CD4-positive, alpha-beta T cell treated with Interleukin-12 subunit alpha and Interleukin-12 subunit beta, for 1 hour (primary cell): ENCODE measurements around the gene CUL9.

Experiments
- DNase-seq: peaks from one replicate; pipeline ENCODE4 v3.0.0-alpha.2; 2020

CUL9 gene

DNA sequence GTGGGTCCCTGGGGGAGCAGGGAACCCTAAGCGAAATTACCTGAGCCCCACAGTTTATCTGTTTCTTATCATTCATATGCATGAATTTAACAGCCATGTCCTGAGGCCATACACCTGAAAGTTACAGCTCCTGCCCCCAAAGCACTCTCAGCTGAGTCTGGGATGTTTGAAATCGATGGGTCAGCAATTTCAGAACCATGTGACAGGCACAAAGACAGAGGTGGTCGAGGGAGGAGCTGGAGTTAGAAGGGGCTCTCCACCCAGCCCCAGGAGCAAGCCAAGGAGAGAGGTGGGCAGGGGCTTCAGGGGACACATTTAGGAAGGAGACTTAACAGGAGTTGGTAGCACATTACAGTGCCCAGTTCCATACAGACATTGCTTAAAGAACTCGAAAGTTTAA is 76.2 kb downstream of the CUL9 start:
- DNase-seq = no peak

DNA sequence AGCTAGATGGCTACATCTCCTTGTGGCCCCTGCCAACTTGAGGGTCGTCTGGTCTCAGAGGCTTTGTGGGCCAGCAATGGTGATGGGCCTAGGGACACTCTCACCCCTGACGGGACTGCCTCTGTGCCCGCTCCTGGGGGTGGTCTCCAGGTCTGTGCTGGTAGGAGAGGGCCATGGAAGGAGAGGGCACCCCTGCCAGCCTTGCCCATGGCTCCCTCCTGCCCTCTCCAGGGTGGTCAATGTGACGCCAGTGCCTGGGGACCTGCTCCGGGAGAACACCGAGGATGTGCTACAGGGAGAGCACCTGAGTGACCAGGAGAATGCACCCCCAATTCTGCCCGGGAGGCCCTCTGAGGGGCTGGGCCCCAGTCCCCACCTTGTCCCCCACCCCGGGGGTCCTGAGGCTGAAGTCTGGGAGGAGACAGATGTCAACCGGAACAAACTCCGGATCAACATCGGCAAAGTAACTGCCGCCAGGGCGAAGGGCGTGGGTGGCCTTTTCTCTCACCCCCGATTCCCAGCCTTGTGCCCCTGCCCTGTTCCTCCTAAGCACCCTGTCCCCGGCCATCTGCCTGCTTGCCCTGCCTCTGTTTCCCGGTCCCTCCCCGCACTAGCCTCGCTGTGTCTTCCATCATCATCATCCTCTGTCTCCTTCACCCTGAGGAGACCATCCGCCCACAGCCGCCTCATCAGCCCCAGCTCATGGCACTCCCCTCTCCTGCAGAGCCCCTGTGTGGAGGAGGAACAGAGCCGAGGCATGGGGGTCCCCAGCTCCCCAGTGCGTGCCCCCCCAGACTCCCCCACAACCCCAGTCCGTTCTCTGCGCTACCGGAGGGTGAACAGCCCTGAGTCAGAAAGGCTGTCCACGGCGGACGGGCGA is 77.1 kb downstream of the CUL9 start:
- no peak for DNase-seq

DNA sequence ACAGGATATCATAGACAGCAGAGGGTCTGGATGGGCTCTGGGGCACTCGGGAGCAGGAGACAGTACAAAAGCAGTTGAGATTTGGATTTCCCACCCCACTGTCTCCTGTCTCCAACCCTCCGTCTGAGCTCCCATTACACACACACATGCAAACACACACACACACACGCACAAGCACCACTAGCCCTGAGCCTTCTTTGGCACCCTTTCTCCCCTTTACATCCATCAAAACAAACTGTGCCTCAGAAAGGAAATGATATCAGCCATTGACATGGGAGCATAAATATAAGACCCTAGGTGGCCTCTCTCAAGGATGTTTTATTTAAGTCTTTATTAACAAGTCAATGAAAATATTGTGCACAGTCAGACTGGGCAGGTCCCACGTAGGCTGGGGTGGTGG is 78.8 kb downstream of the CUL9 start:
- no peak for DNase-seq

DNA sequence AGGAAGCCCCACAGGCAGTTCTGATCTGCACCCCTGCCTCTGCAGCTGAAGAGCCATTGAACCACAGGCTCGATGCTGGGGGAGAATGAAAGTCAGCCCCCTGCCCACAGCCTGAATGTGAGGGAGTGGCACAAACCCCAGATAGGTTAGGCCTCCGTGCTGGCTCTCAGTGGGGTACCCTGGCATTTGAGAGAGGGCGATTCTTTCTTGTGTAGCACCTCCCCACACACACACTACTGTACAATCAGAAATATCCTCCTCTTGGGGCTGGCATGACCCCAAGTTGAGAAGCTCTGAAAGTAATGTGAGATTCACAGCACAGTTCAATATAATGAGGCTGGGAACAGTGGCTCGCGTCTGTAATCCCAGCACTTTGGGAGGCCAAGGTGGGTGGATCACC is 79.2 kb downstream of the CUL9 start:
- no peak for DNase-seq

DNA sequence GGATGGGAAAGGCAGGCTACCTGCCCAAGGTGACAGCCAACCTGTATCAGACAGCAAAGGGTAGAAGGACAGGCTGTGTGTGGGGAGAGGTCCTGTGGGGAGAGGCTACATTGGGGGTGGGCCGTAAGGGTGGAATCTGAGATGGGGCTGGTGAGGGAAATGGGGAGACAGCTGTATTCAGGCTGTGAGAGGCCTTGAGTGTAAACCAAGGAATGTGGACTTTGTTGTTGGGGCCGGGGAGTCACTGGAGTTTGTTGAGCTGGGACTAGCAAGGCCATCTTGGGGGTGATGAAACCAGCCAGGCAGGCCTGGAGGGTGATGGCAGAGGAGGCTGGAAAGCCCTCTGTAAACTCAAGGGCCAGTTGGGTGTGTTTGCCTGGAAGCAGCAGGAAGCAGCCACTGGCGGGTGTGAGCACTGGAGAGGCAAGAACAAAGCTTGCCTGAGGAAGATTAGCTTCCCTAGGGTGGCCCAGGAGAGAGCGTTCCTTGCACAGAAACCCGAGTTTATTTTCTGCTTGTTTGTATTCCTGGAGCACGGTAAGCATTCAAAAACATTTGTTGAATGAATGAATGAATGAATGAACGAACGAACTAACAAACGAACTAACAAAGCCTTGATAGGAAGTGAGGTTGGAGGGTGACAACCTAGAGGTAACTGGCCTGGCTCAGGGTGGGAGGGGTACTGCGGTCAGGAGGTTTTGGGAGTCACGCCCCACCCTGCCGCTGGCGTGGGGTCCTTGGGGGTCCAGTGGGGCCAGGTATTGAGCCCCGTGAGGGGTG is 80.2 kb downstream of the CUL9 start:
- DNase-seq = no peak

DNA sequence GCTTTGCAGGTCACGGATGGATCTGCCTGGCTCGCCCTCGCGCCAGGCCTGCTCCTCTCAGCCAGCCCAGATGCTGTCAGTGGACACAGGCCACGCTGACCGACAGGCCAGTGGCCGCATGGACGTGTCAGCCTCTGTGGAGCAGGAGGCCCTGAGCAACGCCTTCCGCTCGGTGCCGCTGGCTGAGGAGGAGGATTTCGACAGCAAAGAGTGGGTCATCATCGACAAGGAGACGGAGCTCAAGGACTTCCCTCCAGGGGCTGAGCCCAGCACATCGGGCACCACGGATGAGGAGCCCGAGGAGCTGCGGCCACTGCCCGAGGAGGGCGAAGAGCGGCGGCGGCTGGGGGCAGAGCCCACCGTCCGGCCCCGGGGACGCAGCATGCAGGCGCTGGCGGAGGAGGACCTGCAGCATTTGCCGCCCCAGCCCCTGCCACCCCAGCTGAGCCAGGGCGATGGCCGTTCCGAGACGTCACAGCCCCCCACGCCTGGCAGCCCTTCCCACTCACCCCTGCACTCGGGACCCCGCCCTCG is 80.9 kb downstream of the CUL9 start:
- no peak for DNase-seq

DNA sequence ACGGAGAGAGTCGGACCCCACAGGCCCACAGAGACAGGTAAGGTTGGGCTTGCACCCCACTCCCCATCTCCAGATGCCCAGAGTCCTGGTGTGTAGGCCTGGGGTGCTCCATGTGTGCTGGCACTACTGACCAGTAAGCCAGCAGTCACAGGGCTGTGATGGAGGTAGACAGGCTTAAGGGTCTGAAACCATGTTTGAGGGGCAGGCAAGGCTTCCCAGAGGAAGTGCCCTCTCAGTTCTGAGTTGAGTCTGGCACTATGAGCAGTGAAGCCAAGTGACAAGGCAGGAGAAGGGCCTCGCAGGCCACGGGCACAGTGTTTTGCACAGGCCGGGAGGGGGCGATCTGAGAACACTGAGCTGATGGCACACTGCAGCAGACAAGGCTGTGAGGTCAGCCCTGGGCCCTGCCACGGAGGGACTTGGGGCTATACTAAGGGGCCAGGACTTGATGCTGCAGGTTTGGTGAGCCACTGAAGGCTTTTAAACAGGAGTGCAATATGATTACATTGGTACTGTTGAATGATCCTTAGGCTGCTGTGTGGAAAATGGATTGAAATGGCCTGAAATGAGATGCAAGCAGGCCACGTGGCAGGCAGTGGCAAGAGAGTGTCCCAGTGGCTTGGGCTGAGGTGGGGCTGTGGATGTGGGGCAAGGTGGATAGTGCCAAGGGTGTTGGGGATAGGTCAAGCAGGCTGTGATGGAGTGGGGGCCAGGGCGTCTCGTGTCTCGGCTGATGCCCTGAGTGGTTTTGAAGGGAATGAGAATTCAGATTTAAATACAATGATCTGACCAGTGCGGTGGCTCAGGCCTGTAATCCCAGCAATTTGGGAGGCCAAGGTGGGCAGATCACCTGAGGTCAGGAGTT is 81.5 kb downstream of the CUL9 start:
- DNase-seq = peak; percentile 80

DNA sequence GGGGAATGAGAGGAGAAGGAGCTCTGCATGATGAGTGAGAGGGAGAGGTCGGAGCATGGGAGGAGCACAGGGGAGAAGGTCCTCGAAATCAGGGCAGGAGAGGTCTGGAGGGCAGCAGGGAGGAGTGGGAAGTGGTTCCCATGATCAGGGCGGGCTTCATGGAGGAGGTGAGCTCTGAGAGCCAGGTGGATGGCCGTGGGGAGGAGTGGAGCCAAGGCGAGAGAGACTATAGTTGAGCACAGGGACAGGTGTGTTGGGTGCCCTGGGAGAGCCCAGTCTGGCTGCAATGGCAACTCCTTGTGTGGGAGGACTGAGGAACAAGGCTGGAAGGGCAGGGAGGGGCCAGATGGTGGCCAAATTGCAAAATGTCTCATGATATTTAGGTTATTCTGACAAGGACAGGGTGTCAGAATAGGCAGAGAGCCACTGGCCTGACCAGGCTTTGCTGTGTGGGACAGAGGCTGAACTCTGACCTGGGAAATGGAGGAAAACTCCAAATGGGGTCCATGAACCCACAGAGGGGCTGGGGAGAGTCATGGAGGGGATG is 82.7 kb downstream of the CUL9 start:
- no peak for DNase-seq

DNA sequence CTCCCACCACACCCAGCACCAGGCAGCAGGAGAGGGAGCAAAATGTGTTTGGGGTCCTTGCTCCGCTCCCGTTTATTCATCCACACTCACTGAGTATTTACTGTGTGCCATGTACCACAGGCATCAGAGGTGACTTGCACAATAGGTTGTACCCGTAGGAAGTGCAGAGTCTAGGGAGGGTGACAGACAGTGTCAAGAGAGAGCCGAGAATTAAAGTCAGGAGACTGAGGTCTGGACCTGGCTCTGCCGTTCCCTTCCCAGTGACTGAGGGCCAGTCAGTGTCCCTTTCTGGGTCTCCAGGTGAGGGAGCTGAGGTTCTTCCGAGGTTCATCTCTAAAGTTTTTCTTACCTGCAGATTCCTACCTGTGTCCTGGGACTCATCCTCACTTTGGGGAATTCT is 83.6 kb downstream of the CUL9 start:
- DNase-seq = no peak

DNA sequence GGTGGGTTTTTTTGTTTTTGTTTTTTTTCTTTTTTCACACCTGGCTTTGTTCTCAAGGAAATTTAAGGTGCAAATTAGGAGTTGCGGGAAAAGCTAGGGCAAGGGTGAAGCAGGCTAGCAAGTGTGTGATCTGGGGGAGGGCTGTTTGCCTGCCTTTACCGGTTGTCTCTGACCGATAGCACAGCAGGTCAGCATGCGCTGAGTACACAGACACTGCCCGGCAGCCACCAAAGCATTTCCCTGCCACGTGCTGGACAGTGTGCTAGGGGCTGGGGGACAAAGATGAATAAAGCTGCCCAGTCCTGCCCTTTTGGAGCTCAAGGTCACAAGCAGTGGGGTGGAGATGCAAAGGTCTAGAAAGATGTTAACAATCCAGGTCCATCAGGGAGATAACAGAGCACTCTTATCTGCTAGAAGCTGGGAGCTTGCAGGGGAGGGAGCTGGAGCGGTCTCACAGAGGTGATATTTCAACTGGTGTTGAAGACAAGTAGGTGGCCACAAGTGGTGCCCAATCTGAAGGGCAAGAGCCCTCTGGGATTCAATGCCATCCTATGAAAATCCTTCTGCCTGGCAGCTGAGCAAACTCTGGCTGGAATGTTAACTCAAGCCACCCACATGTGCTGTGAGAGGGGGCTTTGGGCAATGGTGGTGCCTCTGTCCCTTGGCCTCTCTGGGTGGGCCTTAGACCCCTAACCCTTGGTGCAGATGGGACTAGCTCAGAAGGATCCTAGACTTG is 85.8 kb downstream of the CUL9 start:
- DNase-seq = no peak

DNA sequence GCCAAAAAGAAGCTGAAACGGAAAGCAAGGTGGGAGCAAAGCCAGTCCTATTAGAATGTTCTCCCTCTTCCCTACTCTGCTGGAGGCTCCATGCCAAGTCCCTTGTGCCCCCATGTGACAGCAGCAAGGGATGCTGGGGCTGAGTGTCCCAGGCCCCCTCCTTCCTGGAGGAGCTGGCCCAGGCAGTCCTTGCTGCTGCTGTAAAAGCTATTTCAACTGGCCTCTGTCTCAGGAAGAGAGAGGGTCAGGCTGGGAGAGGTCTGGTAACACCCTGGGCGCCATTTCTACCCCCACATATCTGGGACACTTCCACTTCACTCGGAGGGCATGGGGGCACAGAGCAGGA is 86.3 kb downstream of the CUL9 start:
- DNase-seq = no peak

DNA sequence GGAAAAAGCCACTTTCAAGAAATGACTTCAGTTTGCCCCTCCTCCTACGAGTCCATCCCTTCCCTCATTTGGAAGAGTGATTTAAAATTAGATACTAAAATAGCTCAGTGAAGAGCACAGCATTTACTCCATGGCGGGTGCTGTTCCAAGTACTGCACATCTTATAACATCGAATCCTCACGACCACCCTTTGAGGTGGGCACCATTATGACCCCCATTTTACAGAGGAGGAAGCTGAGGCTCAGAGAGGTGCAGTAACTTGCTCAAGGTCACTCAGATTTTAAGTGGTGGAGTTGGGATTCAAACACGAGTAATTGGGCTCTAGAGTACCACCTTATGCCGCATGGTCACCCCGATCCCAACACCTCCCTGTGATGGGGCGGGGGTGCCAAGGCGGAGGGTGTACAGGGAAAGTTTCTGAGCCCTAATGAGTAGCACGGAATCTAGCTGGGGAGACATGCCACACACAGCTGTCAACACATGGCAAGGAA is 86.8 kb downstream of the CUL9 start:
- DNase-seq = no peak

DNA sequence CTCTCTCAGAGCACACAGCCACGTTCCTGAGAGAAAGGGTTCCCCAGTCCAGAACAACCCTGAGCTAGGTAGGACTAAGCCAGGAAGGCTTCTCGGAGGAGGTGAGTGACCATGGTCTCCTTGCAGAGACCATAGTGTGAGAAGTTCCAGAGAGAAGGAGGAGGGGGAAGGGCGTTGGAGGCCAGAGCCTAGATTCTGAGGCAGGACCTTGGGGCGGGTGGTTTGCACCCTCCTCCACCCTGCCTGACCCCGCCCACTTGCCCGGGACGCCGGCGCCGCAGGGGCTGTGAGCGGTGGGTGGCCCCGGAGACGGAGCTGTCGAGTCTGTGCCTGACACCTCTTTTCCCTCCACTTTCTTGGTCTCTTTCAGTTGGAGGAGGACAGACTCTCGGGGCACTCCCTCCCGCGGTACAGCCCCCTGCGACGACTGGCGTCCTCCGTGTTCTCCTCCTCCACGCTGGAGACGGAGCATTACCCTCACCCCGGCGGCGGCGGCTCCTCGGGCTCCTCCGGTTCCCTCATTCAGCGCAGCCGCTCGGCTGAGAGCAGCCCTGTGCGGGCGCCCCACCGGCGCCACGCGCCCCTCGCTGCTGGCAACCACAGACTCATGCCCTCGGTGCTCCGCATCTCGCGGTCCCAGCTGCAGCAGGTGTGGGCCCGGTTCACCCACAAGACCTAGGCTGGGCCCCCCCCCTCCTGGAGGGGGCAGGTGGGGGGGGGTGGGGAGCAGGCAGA is 87.4 kb downstream of the CUL9 start:
- DNase-seq = peak; percentile 49

DNA sequence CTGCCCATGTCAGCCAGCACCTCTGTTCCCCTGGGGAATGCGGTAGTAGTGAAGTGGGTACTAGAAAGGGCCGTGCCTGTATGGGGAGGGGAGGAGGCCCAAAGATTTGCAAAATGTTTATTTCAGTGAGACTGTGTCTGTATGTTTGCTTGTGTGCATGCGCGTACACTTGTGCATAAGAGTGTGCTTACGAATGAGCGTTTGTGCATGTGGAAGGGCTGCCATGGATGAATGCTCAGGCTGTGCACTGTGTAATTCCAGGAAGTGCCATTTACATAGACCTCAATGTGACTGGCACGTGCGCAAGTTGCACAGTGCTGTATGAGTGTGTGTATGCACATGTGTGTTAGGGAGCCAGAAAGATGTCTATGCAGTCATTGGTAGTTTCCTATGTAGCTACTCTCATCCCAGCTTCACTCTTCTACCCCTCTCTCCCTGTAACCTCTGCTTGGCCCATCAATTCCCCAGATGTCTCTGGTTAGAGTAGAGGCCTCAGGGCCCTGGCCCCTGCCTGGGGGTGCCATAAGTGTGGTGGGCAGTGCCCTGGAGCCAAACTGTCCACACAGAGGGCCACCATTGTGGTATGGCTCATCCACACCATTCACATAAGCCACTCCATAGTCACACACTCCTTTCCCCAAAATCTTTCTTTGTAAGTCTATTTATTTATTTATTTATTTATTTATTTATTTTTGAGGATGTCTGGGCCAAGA is 89.3 kb downstream of the CUL9 start:
- no peak for DNase-seq

DNA sequence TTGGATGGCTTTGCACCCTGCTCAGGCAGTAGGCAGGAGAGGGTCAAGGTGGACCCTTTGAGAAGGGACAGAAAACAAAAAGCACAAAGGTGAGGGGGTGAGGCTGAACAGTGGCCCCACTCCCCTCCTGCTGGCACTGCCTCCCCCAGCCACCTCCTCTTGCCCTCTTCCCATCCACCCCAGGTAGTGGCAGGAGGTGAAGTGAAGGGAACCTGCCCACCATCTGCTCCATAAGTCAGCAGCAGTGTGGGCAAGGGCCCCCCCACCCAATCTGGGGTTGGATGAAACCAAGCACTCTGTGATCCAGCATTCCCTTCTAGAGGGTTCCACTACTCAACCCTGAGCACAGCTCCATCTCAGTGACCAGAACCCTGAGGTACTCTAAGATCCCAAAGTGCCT is 89.9 kb downstream of the CUL9 start:
- no peak for DNase-seq

DNA sequence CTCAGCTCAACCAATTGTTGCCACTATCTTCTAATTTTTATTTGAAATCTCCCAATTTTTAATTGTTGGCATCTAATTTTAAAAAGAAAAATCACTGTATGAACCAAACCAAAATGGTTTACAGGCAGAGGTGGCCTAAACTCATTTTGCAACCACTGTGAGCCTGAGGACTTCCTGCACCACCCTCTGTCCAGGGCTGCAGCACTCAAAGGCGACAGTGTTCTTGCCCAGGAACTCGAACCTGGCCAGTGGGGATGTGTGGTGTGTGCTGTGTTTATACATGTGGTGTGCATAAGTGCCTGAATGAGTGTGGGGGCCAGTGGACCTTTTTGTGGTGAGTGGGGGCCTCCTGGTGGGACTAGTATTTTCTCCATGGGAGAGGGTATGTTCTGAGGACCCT is 91.7 kb downstream of the CUL9 start:
- no peak for DNase-seq
